HCT116 (cell line): ENCODE data around the gene LRPPRC. TPM values are rescaled to one million over a fixed set of nuclear protein-coding genes. Genes with fewer than 3 reads are reported as not detected.

Experiments used
- total RNA-seq: library from RNA; stranded (reverse); gene quantifications from one replicate; pipeline ENCODE4 v1.2.1, GENCODE V29; 2021; ENCODE audit not compliant: unreplicated experiment

LRPPRC gene
- total RNA-seq, 1 experiment from 2014 or later: 210 TPM

Other genes with a start within 250 kb of the LRPPRC start
- 16.7 TPM for gene DYNC2LI1, start 221.9 kb downstream of the LRPPRC start, total RNA-seq
- not detected for gene ABCG5, start 157.2 kb downstream of the LRPPRC start, total RNA-seq
- 0.05 TPM for gene ABCG8, start 157.0 kb downstream of the LRPPRC start, total RNA-seq
- 36.9 TPM for gene PPM1B, start 172.9 kb upstream of the LRPPRC start, total RNA-seq